SK-N-SH treated with all-trans-retinoic acid at 6 μM for 48 hours (cell line): ENCODE measurements around the gene IFI30.

Experiments used
- ATAC-seq: fragments of 200-7000 bp; cut with Tn5 transposase; 3 replicates; pipeline ENCODE4 v1.9.1; 2020; ENCODE audit warnings: mild to moderate bottlenecking, moderate library complexity
- BACH2 ChIP-seq: fragments of 250-450 bp; sonication (Bioruptor Pico); IDR thresholded peaks from 2 replicates; pipeline ENCODE4 v1.9.0; 2021; ENCODE audit warnings: mild to moderate bottlenecking, borderline replicate concordance
- CSDC2 ChIP-seq: fragments of 250-450 bp; sonication (Bioruptor Pico); IDR thresholded peaks from 2 replicates; pipeline ENCODE4 v1.5.0; 2020; ENCODE audit warnings: mild to moderate bottlenecking, moderate library complexity
- GLIS3 ChIP-seq: fragments of 250-450 bp; sonication (Bioruptor Pico); IDR thresholded peaks from 2 replicates; pipeline ENCODE4 v1.5.0; 2020; ENCODE audit warnings: mild to moderate bottlenecking, moderate library complexity
- OSR1 ChIP-seq: fragments of 250-450 bp; sonication (Bioruptor Pico); IDR thresholded peaks from 2 replicates; pipeline ENCODE4 v1.8.0; 2022; ENCODE audit warnings: moderate library complexity, mild to moderate bottlenecking, inconsistent platforms
- PATZ1 ChIP-seq: fragments of 250-450 bp; sonication (Bioruptor Pico); IDR thresholded peaks from 2 replicates; pipeline ENCODE4 v1.8.0; 2020; ENCODE audit warnings: mild to moderate bottlenecking, moderate library complexity, borderline replicate concordance
- TCF4 ChIP-seq: fragments of 250-450 bp; sonication (Bioruptor Pico); IDR thresholded peaks from 2 replicates; pipeline ENCODE4 v1.8.0; 2021; ENCODE audit warnings: mild to moderate bottlenecking, moderate library complexity, borderline replicate concordance
- ZC3H10 ChIP-seq: fragments of 250-450 bp; sonication (Bioruptor Pico); IDR thresholded peaks from 2 replicates; pipeline ENCODE4 v1.5.1; 2021; ENCODE audit warnings: mild to moderate bottlenecking, moderate library complexity
- ZFP3 ChIP-seq: fragments of 250-450 bp; sonication (Bioruptor Pico); IDR thresholded peaks from 2 replicates; pipeline ENCODE4 v1.5.0; 2020; ENCODE audit warnings: mild to moderate bottlenecking, moderate library complexity
- ZFP30 ChIP-seq: fragments of 450-650 bp; formaldehyde crosslinking; IDR thresholded peaks from 2 replicates; pipeline ENCODE4 v1.5.0; 2022; ENCODE audit warnings: mild to moderate bottlenecking, moderate library complexity
- ZNF70 ChIP-seq: fragments of 450-650 bp; formaldehyde crosslinking; IDR thresholded peaks from 2 replicates; pipeline ENCODE4 v1.5.0; 2020; ENCODE audit warnings: mild to moderate bottlenecking, moderate library complexity
- ZNF8 ChIP-seq: fragments of 450-650 bp; formaldehyde crosslinking; IDR thresholded peaks from 2 replicates; pipeline ENCODE4 v1.5.0; 2020; ENCODE audit warnings: mild to moderate bottlenecking, moderate library complexity
- TF ChIP-seq, protein P1 (sequence below): fragments of 250-450 bp; sonication (Bioruptor Pico); IDR thresholded peaks from 2 replicates; pipeline ENCODE4 v1.5.1; 2020; ENCODE audit warnings: low read depth, mild to moderate bottlenecking, moderate library complexity
- TF ChIP-seq, protein P2 (sequence below): fragments of 250-450 bp; sonication (Bioruptor Pico); IDR thresholded peaks from 2 replicates; pipeline ENCODE4 v1.5.1; 2021; ENCODE audit warnings: mild to moderate bottlenecking, moderate library complexity
- TF ChIP-seq, protein P3 (sequence below): fragments of 250-450 bp; sonication (Bioruptor Pico); IDR thresholded peaks from 2 replicates; pipeline ENCODE4 v1.5.0; 2020; ENCODE audit warnings: mild to moderate bottlenecking, moderate library complexity

IFI30 gene

DNA sequence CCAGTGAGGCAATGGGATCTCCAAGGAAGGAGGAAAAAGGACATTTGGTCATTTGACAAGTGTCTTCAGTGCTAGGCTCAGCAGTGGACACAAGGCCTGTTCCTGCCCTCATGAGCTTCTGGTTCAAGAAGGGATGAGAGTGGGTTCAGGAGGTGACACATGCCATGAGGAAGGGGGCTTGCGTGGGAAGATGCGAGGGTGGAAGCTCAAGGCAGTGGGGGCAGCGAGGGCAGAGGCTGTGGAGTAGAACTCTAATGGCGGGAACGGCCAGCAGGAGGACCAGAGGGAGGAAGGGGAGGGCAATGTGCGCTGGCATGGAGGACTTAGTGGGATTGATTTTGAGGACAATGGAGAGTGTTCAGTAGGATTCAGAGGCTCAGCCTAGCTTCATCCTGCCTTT, 17.3 kb upstream of the IFI30 start:
- no peak for ATAC-seq
- no peak for TF ChIP-seq ZFP3 (CRISPR knock-in tag)

- TF ChIP-seq ZFP3 (CRISPR knock-in tag): no peak
- 0 out of 2 replicates have a peak, but pooled peaks have one; percentile 10 for TF ChIP-seq PATZ1 (CRISPR knock-in tag)
- TF ChIP-seq CSDC2 (CRISPR knock-in tag): no peak
- no peak for TF ChIP-seq BACH2 (CRISPR knock-in tag)
- no peak for TF ChIP-seq ZC3H10 (CRISPR knock-in tag)
- TF ChIP-seq, protein P1, sequence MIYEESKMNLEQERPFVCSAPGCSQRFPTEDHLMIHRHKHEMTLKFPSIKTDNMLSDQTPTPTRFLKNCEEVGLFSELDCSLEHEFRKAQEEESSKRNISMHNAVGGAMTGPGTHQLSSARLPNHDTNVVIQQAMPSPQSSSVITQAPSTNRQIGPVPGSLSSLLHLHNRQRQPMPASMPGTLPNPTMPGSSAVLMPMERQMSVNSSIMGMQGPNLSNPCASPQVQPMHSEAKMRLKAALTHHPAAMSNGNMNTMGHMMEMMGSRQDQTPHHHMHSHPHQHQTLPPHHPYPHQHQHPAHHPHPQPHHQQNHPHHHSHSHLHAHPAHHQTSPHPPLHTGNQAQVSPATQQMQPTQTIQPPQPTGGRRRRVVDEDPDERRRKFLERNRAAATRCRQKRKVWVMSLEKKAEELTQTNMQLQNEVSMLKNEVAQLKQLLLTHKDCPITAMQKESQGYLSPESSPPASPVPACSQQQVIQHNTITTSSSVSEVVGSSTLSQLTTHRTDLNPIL: no peak
- TF ChIP-seq, protein P2, sequence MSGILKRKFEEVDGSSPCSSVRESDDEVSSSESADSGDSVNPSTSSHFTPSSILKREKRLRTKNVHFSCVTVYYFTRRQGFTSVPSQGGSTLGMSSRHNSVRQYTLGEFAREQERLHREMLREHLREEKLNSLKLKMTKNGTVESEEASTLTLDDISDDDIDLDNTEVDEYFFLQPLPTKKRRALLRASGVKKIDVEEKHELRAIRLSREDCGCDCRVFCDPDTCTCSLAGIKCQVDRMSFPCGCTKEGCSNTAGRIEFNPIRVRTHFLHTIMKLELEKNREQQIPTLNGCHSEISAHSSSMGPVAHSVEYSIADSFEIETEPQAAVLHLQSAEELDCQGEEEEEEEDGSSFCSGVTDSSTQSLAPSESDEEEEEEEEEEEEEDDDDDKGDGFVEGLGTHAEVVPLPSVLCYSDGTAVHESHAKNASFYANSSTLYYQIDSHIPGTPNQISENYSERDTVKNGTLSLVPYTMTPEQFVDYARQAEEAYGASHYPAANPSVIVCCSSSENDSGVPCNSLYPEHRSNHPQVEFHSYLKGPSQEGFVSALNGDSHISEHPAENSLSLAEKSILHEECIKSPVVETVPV (CRISPR knock-in tag): no peak
- TF ChIP-seq, protein P3, sequence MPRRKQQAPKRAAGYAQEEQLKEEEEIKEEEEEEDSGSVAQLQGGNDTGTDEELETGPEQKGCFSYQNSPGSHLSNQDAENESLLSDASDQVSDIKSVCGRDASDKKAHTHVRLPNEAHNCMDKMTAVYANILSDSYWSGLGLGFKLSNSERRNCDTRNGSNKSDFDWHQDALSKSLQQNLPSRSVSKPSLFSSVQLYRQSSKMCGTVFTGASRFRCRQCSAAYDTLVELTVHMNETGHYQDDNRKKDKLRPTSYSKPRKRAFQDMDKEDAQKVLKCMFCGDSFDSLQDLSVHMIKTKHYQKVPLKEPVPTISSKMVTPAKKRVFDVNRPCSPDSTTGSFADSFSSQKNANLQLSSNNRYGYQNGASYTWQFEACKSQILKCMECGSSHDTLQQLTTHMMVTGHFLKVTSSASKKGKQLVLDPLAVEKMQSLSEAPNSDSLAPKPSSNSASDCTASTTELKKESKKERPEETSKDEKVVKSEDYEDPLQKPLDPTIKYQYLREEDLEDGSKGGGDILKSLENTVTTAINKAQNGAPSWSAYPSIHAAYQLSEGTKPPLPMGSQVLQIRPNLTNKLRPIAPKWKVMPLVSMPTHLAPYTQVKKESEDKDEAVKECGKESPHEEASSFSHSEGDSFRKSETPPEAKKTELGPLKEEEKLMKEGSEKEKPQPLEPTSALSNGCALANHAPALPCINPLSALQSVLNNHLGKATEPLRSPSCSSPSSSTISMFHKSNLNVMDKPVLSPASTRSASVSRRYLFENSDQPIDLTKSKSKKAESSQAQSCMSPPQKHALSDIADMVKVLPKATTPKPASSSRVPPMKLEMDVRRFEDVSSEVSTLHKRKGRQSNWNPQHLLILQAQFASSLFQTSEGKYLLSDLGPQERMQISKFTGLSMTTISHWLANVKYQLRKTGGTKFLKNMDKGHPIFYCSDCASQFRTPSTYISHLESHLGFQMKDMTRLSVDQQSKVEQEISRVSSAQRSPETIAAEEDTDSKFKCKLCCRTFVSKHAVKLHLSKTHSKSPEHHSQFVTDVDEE (CRISPR knock-in tag): peak; percentile 53; the same call in 1 of the 2 replicates
- TF ChIP-seq ZNF70 (CRISPR knock-in tag): no peak
- peak; percentile 58; the same call in 1 of the 2 replicates for TF ChIP-seq TCF4 (CRISPR knock-in tag)
- no peak for TF ChIP-seq ZFP30 (CRISPR knock-in tag)
- TF ChIP-seq GLIS3 (CRISPR knock-in tag): no peak
- TF ChIP-seq, all 23 proteins: peak for 3
- ATAC-seq: peak; percentile 30
Measured at GRCh38 chr19:18156841-18157464, 16.7 kb upstream of the IFI30 start.

DNA sequence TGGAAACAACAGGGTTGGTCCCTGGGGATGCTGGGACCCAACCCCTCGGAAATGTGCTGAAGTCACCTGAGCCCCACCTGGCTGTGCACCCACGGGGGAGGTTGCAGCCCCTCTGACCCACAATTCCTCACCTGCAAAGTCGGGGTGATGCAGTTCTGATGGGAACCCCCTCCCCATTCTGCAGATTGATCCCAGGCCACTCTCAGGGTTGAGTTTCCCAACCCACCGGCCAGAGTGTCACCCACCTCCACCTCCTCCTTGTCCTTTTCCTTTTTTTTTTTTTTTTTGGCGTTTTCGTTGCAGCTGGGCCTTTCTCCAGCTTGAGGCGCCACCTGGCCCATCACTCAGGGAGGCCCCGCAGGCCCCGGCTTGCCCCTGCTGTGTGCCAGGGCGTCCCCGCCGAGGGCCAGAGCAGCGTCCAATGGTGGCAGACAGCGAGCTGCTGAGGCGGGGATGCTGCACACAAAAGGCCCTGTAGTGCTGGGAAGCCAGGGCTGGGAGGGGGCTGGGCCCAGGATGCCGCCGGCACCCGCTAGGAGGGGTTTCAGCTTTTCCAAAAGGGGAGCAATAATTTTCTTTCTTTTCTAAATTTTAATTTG, 16.0 kb upstream of the IFI30 start:
- TF ChIP-seq OSR1 (CRISPR knock-in tag) (no peak), ZNF8 (CRISPR knock-in tag) (no peak), TCF4 (CRISPR knock-in tag) (0 out of 2 replicates have a peak, but pooled peaks have one; percentile 13), ZFP3 (CRISPR knock-in tag) (no peak), PATZ1 (CRISPR knock-in tag) (no peak), GLIS3 (CRISPR knock-in tag) (no peak), ZFP30 (CRISPR knock-in tag) (no peak)
- TF ChIP-seq, protein P2 (CRISPR knock-in tag): no peak
- TF ChIP-seq, protein P1: no peak
- ATAC-seq: no peak
